ENCODE data around the gene SCAMP5. TPM values are rescaled to one million over a fixed set of nuclear protein-coding genes. Genes with fewer than 3 reads are reported as not detected.

SCAMP5 gene
- total RNA-seq, 1 donor = 1.1 TPM

GRCh38 chr15:75038231-75038630, 42.9 kb downstream of the SCAMP5 start:
- H3K4me3 ChIP-seq (ENCODE audit: low read depth, low read length) = no peak overlapping the region
- no peak for DNase-seq (ENCODE audit: low read depth)
- TF ChIP-seq, protein P1, sequence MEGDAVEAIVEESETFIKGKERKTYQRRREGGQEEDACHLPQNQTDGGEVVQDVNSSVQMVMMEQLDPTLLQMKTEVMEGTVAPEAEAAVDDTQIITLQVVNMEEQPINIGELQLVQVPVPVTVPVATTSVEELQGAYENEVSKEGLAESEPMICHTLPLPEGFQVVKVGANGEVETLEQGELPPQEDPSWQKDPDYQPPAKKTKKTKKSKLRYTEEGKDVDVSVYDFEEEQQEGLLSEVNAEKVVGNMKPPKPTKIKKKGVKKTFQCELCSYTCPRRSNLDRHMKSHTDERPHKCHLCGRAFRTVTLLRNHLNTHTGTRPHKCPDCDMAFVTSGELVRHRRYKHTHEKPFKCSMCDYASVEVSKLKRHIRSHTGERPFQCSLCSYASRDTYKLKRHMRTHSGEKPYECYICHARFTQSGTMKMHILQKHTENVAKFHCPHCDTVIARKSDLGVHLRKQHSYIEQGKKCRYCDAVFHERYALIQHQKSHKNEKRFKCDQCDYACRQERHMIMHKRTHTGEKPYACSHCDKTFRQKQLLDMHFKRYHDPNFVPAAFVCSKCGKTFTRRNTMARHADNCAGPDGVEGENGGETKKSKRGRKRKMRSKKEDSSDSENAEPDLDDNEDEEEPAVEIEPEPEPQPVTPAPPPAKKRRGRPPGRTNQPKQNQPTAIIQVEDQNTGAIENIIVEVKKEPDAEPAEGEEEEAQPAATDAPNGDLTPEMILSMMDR (IDR thresholded peaks at IDR 0.05; ENCODE audit: insufficient read depth, low read length) = no peak

DNA sequence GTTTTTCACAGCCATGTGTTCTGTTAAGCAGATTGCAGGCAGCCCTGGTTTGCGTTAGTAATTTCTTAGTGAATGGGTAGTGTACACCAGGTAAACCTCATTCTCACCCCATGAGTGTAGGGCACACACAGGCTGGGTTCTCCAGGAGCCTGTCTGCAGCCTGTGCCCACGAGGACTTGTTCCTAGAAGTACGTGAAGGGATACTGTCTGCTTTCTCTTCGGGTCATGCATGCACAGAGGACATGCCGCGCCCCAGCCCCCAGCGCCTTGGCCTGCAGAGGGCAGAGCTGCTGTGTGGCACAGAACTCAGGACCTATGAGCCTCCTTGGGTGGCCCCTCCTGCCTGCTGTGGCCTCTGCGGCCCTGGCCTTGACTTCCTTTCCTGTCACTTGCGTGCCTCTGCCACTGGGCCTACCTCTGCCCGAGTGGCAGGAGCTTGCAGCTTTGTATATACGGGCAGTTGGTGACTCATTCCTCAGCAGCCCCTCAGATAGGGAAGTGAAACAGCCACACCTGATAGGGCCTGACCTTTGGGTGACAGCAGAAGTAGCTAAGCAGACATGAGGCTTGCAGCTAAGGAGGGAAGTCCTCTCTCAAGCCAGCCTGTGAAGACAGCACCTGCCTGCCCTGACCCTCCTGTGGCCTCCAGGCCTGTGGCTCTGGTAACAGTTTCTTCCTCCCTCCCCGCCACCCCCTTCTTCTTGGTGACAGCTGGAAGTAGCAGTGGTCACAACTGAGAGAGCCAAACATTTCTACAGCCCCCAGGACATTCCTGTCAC, 47.6 kb downstream of the SCAMP5 start:
- peak overlapping the region; percentile 5 for H3K4me3 ChIP-seq (ENCODE audit: low read depth, low read length)
- TF ChIP-seq, protein P1 (IDR thresholded peaks at IDR 0.05; ENCODE audit: insufficient read depth, low read length) = peak; percentile 38
- DNase-seq (ENCODE audit: low read depth) = peak; percentile 31

GRCh38 chr15:75043509-75044257, 48.3 kb downstream of the SCAMP5 start:
- peak overlapping the region; percentile 5 for H3K4me3 ChIP-seq (ENCODE audit: low read depth, low read length)
- DNase-seq (ENCODE audit: low read depth) = peak; percentile 100
- TF ChIP-seq, protein P1 (IDR thresholded peaks at IDR 0.05; ENCODE audit: insufficient read depth, low read length) = peak; percentile 73

- DNase-seq (ENCODE audit: low read depth) = no peak
- H3K4me3 ChIP-seq (ENCODE audit: low read depth, low read length) = no peak overlapping the region
- TF ChIP-seq, protein P1 (IDR thresholded peaks at IDR 0.05; ENCODE audit: insufficient read depth, low read length) = no peak
These were observed 49.0 kb downstream of the SCAMP5 start for GRCh38 chr15:75044258-75044878.

- no peak overlapping the region for H3K4me3 ChIP-seq (ENCODE audit: low read depth, low read length)
- no peak for DNase-seq (ENCODE audit: low read depth)
- TF ChIP-seq, protein P1 (IDR thresholded peaks at IDR 0.05; ENCODE audit: insufficient read depth, low read length) = no peak
These were observed 50.1 kb downstream of the SCAMP5 start for GRCh38 chr15:75045332-75046015.

GRCh38 chr15:75048394-75048793, 53.0 kb downstream of the SCAMP5 start:
- H3K4me3 ChIP-seq (ENCODE audit: low read depth, low read length) = no peak overlapping the region
- TF ChIP-seq, protein P1 (IDR thresholded peaks at IDR 0.05; ENCODE audit: insufficient read depth, low read length) = no peak
- DNase-seq (ENCODE audit: low read depth) = no peak
